ENCODE data around the gene NRBF2.

NRBF2 gene

GRCh38 chr10:63110940-63111339 is 22.2 kb upstream of the NRBF2 start:
- Histone ChIP-seq H3K4me3 (no peak overlapping the region), H3K27ac (no peak overlapping the region)
- DNase-seq (ENCODE audit: low spot score), result no peak
- TF ChIP-seq CTCF (IDR thresholded peaks at IDR 0.05), result no peak

- DNase-seq (ENCODE audit: low spot score), result peak; percentile 87
- TF ChIP-seq CTCF (IDR thresholded peaks at IDR 0.05), result no peak
- Histone ChIP-seq H3K27ac (peak overlapping the region; percentile 61 to 71), H3K4me3 (no peak overlapping the region)
These were observed 18.9 kb upstream of the NRBF2 start for GRCh38 chr10:63114031-63114814.

DNA sequence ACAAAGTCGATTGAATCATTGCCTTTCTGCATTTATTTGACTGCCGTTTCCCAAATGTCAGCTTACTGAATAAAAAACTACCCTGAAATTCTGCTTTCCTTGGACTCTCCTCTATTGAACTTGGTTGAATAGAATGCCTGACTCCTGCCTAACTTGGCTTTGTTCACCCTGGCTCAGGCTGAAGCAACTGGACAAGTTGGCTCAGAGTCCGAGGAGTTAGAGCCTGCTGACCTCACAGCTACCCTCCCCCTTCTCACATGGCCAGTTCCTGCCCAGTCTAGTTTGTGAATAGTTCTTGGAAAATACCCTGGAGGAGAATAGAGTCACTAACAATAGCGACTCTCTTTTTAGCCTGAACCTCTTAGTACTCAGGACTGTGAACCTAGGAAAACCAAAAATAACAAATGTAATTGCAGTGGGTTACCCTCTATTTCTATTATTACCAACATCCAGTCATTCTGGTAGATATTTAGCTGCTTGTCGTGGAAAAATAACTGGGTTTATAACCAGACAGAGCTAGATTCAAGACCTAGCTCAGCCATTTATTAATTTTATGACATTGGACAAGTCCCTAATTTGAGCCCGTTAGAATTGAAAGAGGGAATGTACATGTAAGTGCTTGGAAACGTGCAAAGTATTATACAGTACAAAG is 17.3 kb upstream of the NRBF2 start:
- Histone ChIP-seq H3K4me3 (peak overlapping the region; percentile 14), H3K27ac (peak overlapping the region; percentile 61 to 85)
- no peak for TF ChIP-seq CTCF (IDR thresholded peaks at IDR 0.05)
- peak; percentile 95 for DNase-seq (ENCODE audit: low spot score)

DNA sequence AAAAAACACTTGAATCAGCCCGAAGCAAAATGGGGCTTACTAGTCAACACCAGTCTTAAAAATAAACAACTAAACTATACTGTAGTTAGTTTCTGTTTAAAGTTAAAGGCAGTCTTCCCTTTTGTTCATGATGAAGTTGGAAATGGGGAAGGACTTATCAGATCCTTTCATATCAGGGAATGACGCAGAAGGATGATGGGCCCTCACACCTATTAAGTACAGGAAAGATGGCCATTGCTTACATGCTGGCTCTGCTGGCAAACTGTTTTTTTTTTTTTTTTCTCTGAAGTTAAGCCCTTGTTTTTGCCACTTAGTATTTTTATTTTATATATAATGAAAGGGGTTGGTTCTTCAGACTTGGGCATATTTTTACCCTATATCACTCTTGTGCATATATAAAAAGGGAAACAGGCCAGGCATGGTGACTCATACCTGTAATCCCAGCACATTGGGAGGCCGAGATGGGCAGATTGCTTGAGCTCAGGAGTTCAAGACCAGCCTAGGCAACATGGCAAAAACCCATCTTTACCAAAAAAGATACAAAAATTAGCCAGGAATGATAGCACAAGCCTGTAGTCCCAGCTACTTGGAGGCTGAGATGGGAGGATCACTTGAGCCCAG is 16.6 kb upstream of the NRBF2 start:
- Histone ChIP-seq H3K4me3 (no peak overlapping the region), H3K27ac (peak overlapping the region; percentile 61 to 85)
- DNase-seq (ENCODE audit: low spot score), result no peak
- TF ChIP-seq CTCF (IDR thresholded peaks at IDR 0.05), result no peak

- no peak for DNase-seq (ENCODE audit: low spot score)
- no peak overlapping the region for H3K27ac ChIP-seq
- H3K4me3 ChIP-seq, result no peak overlapping the region
- TF ChIP-seq CTCF (IDR thresholded peaks at IDR 0.05), result no peak
These were observed 14.1 kb upstream of the NRBF2 start for GRCh38 chr10:63119041-63119440.

DNA sequence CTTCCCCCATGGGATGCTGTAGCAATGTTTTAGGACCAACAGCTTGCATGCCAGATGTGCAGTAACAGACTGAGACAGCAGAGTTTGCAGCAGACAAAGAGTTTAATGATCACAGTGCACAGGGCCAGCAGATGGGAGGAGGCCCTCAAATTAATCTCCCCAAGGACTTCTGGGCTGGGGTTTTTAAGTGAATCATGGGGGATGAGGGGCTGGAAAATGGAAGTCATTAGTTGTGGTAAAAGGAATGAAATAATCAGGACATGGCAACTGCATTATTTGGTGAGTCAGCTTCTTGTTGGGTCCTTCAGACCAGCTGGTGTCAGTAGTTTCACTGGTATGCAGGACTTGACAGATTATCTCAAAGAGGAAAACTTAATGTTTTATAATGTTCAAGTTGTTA is 12.6 kb upstream of the NRBF2 start:
- no peak for TF ChIP-seq CTCF (IDR thresholded peaks at IDR 0.05)
- peak overlapping the region in 1 of 2 donors; percentile 38 for H3K27ac ChIP-seq
- DNase-seq (ENCODE audit: low spot score), result no peak
- H3K4me3 ChIP-seq, result no peak overlapping the region
